ENCODE measurements around the gene IL4R. TPM values are rescaled to one million over a fixed set of nuclear protein-coding genes. Genes with fewer than 3 reads are reported as not detected.

The IL4R gene
- total and polyA plus RNA-seq, 2 of the 8 experiments (the other 6 are each of a cell fraction or from before 2014, with no cell fraction given): 29.1 to 29.4 TPM

- Histone ChIP-seq H2BK5ac (ENCODE audit: low read depth, low read length) (no peak overlapping the region), H3K9ac (replicated peaks in 1 of 4; ENCODE audit: extremely low read depth in 1 of 4, low read depth in 3 of 4, low read length in 3 of 4) (no peak overlapping the region), H4K5ac (ENCODE audit: insufficient read length, low read depth, low read length) (no peak overlapping the region), H2BK20ac (ENCODE audit: low read length) (no peak overlapping the region), H2AFZ (ENCODE audit: low read length) (no peak overlapping the region), H3K9me3 (ENCODE audit: insufficient read depth in 2 of 2, low read depth in 1 of 2, low read length in 1 of 2) (no peaks in the 10 kb centered on the region), H2BK120ac (replicated peaks; ENCODE audit: low read depth, low read length) (no peak overlapping the region), H2BK12ac (ENCODE audit: low read depth, low read length) (no peak overlapping the region), H3K18ac (ENCODE audit: extremely low read depth, low read length) (no peak overlapping the region), H3K79me1 (ENCODE audit: low read depth, low read length) (no peaks in the 10 kb centered on the region), H3K4ac (replicated peaks; ENCODE audit: insufficient read length, low read depth, low read length) (no peak overlapping the region), H3K4me2 (ENCODE audit: insufficient read depth in 1 of 2, low read depth in 2 of 2, low read length in 2 of 2) (no peak overlapping the region), H3K79me2 (ENCODE audit: control insufficient read depth in 1 of 2, insufficient read depth in 2 of 2, low read length in 2 of 2) (no peaks in the 10 kb centered on the region), H3K27ac (ENCODE audit: low read depth, low read length) (no peak overlapping the region), H3K27me3 (replicated peaks in 1 of 4; ENCODE audit: control insufficient read depth in 3 of 4, extremely low read depth in 1 of 4, insufficient read depth in 3 of 4, low read length in 3 of 4) (no peaks in the 10 kb centered on the region; a peak in 1 of 7 replicates), H3K14ac (ENCODE audit: insufficient read length) (no peak overlapping the region), H2BK15ac (ENCODE audit: low read length) (no peak overlapping the region), H3K4me3 (ENCODE audit: extremely low read depth in 1 of 4, insufficient read depth in 2 of 4, low read depth in 3 of 4, low read length in 4 of 4) (no peak overlapping the region), H2AK5ac (ENCODE audit: low read depth, low read length) (no peak overlapping the region), H3K4me1 (replicated peaks in 1 of 4; ENCODE audit: control insufficient read depth in 3 of 4, insufficient read depth in 4 of 4, low read length in 3 of 4) (no peaks in the 10 kb centered on the region; a peak in 2 of 7 replicates), H3K36me3 (ENCODE audit: control insufficient read depth in 2 of 4, insufficient read depth in 4 of 4, low read length in 3 of 4) (no peaks in the 10 kb centered on the region), H3K56ac (replicated peaks; ENCODE audit: insufficient read length, low read depth, low read length) (no peak overlapping the region), H3K23ac (ENCODE audit: insufficient read length) (no peak overlapping the region), H4K91ac (replicated peaks; ENCODE audit: insufficient read length, low read length) (no peak overlapping the region), H3K23me2 (ENCODE audit: low read depth, low read length) (no peaks in the 10 kb centered on the region), H4K20me1 (replicated peaks in 1 of 2; ENCODE audit: control insufficient read depth in 1 of 2, insufficient read depth in 2 of 2, low read length in 2 of 2) (no peaks in the 10 kb centered on the region), H4K8ac (ENCODE audit: extremely low read depth, insufficient read depth, low read length) (no peak overlapping the region)
- TF ChIP-seq CBX5 (IDR thresholded peaks at IDR 0.05; ENCODE audit: low read depth, low read length): no peak
- TF ChIP-seq BCL11A (IDR thresholded peaks at IDR 0.05; ENCODE audit: low read depth in 2 of 2, low read length in 2 of 2): no peak
- no peak for TF ChIP-seq BACH1 (IDR thresholded peaks at IDR 0.05; ENCODE audit: low read length)
- TF ChIP-seq TAF7 (optimal IDR thresholded peaks at IDR 0.05; ENCODE audit: borderline replicate concordance, low read depth, low read length): no peak
- TF ChIP-seq JUND (IDR thresholded peaks at IDR 0.05; ENCODE audit: low read length): no peak
- TF ChIP-seq CHD2 (IDR thresholded peaks at IDR 0.05; ENCODE audit: low read length): no peak
- TF ChIP-seq CREB1 (IDR thresholded peaks at IDR 0.05): no peak
- TF ChIP-seq CBX8 (IDR thresholded peaks at IDR 0.05; ENCODE audit: borderline replicate concordance, low read depth, low read length): no peak
- DNase-seq (ENCODE audit: low read depth in 1 of 2, low spot score in 2 of 2): no peak
- ChIA-PET CTCF (ENCODE audit: partially characterized antibody) (interaction anchor here (0.7 to 1.4 kb wide), 2 partner anchors 11 to 22 kb away, joined by 3 to 4 read pairs; no protein-coding TSS in a partner anchor), POLR2A (ENCODE audit: partially characterized antibody) (no interaction called here)
- FAIRE-seq: no peak
- WGBS, 2 experiments (ENCODE audit: extremely low coverage in 1 of 2, insufficient coverage in 1 of 2, insufficient read length in 1 of 2, insufficient replicate concordance in 2 of 2, low coverage in 1 of 2, low lambda C conversion rate in 2 of 2, missing lambda C conversion rate in 1 of 2): 96% methylated on average over 14 of the region's 15 CpGs; no CpG with 5 or more reads in 1 of the 2 experiments
These were observed 69.9 kb downstream of the IL4R start for GRCh38 chr16:27383556-27384243.

Data from H1 (cell line).